HG03159 (cell line): ENCODE data around the gene ETAA1.

Source experiments
- ATAC-seq: cut with Tn5 transposase; IDR thresholded peaks from one replicate; pipeline ENCODE4 v1.9.1; 2021; ENCODE audit warnings: mild to moderate bottlenecking, moderate library complexity; ENCODE audit not compliant: unreplicated experiment

ETAA1 gene

GRCh38 chr2:67436221-67436620 is 39.1 kb downstream of the ETAA1 start:
- no peak for ATAC-seq

- no peak for ATAC-seq
Measured at GRCh38 chr2:67437114-67437513, 40.0 kb downstream of the ETAA1 start.

GRCh38 chr2:67438337-67438736 is 41.2 kb downstream of the ETAA1 start:
- ATAC-seq: no peak

GRCh38 chr2:67445652-67446268 is 48.6 kb downstream of the ETAA1 start:
- no peak for ATAC-seq

- ATAC-seq: no peak
Measured at GRCh38 chr2:67446491-67446911, 49.4 kb downstream of the ETAA1 start.

GRCh38 chr2:67448648-67449047 is 51.5 kb downstream of the ETAA1 start:
- ATAC-seq: no peak

GRCh38 chr2:67451086-67451832 is 54.1 kb downstream of the ETAA1 start:
- no peak for ATAC-seq

- ATAC-seq: no peak
Measured at GRCh38 chr2:67453310-67453709, 56.2 kb downstream of the ETAA1 start.

- ATAC-seq: no peak
Measured at GRCh38 chr2:67455219-67456142, 58.3 kb downstream of the ETAA1 start.

GRCh38 chr2:67456428-67456827 is 59.3 kb downstream of the ETAA1 start:
- no peak for ATAC-seq

- no peak for ATAC-seq
Measured at GRCh38 chr2:67457699-67458098, 60.6 kb downstream of the ETAA1 start.

GRCh38 chr2:67459761-67460160 is 62.6 kb downstream of the ETAA1 start:
- ATAC-seq: no peak
